ENCODE measurements around the gene PKP1. TPM values are rescaled to one million over a fixed set of nuclear protein-coding genes. Genes with fewer than 3 reads are reported as not detected.

PKP1 gene
- polyA plus RNA-seq, 3 donors = not detected

DNA sequence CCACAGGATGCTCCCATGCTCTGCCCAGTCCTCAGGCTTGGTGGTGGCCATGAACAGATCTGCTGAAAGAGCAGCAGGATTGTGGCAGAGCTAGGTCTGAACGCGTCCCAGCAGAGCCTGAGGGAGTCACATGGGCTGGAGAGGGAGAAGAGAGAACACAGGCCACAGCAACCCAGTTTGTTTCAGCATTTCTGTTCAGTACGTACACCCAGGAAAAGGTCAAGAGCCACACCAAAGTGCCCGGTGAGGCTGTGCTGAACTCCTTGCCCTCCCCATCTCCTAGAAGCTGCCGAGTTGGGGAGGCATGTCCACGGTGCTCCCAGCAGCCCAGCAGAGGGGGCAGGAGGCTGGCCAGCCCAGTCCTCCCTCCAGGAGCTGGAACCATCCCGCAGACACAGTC is 5.5 kb downstream of the PKP1 start:
- Histone ChIP-seq H3K79me2 (ENCODE audit: insufficient read depth, low read length) (no peaks in the 10 kb centered on the region), H3K4me1 (ENCODE audit: control insufficient read depth in 1 of 2, insufficient read depth in 2 of 2, low read length in 2 of 2) (no peaks in the 10 kb centered on the region), H3K27me3 (ENCODE audit: control insufficient read depth in 2 of 2, insufficient read depth in 2 of 2, low read length in 2 of 2) (peaks cover 2 to 25% of the 10 kb centered on the region in 2 donors), H3K27ac (ENCODE audit: low read depth in 1 of 2, low read length in 2 of 2) (no peak overlapping the region), H3K4me2 (replicated peaks; ENCODE audit: extremely low read depth, low read length, poor library complexity, severe bottlenecking) (no peak overlapping the region), H3K9ac (ENCODE audit: insufficient read depth, low read length, poor library complexity, severe bottlenecking) (no peak overlapping the region), H3K9me3 (replicated peaks in 1 of 2; ENCODE audit: control insufficient read depth in 1 of 2, insufficient read depth in 1 of 2, low read length in 2 of 2) (no peaks in the 10 kb centered on the region), H3K36me3 (replicated peaks in 1 of 2; ENCODE audit: control insufficient read depth in 1 of 2, insufficient read depth in 2 of 2, low read length in 2 of 2) (no peaks in the 10 kb centered on the region), H4K20me1 (ENCODE audit: insufficient read depth, low read length) (no peaks in the 10 kb centered on the region), H3K4me3 (replicated peaks in 1 of 3; ENCODE audit: low read depth in 2 of 3, low read length in 3 of 3) (no peak overlapping the region), H2AFZ (ENCODE audit: insufficient read depth, low read depth, low read length, poor library complexity, severe bottlenecking) (no peak overlapping the region)
- H3K4me1 Mint-ChIP-seq = no peaks in the 10 kb centered on the region
- H3K4me3 Mint-ChIP-seq = no peak overlapping the region
- H3K36me3 Mint-ChIP-seq = no peaks in the 10 kb centered on the region
- TF ChIP-seq, protein P1, sequence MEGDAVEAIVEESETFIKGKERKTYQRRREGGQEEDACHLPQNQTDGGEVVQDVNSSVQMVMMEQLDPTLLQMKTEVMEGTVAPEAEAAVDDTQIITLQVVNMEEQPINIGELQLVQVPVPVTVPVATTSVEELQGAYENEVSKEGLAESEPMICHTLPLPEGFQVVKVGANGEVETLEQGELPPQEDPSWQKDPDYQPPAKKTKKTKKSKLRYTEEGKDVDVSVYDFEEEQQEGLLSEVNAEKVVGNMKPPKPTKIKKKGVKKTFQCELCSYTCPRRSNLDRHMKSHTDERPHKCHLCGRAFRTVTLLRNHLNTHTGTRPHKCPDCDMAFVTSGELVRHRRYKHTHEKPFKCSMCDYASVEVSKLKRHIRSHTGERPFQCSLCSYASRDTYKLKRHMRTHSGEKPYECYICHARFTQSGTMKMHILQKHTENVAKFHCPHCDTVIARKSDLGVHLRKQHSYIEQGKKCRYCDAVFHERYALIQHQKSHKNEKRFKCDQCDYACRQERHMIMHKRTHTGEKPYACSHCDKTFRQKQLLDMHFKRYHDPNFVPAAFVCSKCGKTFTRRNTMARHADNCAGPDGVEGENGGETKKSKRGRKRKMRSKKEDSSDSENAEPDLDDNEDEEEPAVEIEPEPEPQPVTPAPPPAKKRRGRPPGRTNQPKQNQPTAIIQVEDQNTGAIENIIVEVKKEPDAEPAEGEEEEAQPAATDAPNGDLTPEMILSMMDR (IDR thresholded peaks at IDR 0.05) = no peak
- H3K27me3 Mint-ChIP-seq (ENCODE audit: low read depth in 3 of 3) = peaks cover 24 to 47% (median 28%) of the 10 kb centered on the region in 3 donors
- DNase-seq = no peak
- intact Hi-C loops (cut with micrococcal nuclease) = no loop called here
- peaks cover 0 to 2% (median 0%) of the 10 kb centered on the region in 7 donors for H3K9me3 Mint-ChIP-seq
- H3K27ac Mint-ChIP-seq = no peak overlapping the region
- WGBS (ENCODE audit: insufficient coverage) = 57% methylated on average over 5 of the region's 7 CpGs

DNA sequence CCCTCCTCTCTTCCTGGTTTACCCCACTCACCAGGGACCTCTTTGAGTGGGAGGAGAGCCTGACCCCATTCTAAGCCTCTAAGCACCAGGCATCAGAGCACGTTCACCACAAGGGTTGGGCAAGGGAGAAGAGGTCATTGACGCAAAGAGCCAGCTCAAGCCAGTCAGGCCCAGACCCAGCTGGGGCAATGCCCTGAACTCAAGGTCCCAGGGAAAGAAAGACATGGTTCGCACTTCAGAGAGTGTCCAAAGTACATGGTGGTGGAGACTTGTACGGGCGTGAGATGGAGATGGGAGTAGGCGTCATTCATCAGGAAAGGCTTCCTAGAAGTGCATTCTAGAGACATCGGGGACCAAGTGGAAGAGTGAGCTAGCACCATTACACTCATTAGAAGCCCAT is 7.2 kb downstream of the PKP1 start:
- H3K9ac ChIP-seq (ENCODE audit: insufficient read depth, low read length, poor library complexity, severe bottlenecking) = no peak overlapping the region
- peaks cover 5 to 7% of the 10 kb centered on the region in 2 donors for H3K27me3 ChIP-seq (ENCODE audit: control insufficient read depth in 2 of 2, insufficient read depth in 2 of 2, low read length in 2 of 2)
- H3K4me2 ChIP-seq (replicated peaks; ENCODE audit: extremely low read depth, low read length, poor library complexity, severe bottlenecking) = no peak overlapping the region
- WGBS (ENCODE audit: insufficient coverage) = 90% methylated on average over 4 of the region's 7 CpGs
- H3K9me3 ChIP-seq (replicated peaks in 1 of 2; ENCODE audit: control insufficient read depth in 1 of 2, insufficient read depth in 1 of 2, low read length in 2 of 2) = no peaks in the 10 kb centered on the region
- no peak overlapping the region for H3K27ac ChIP-seq (ENCODE audit: low read depth in 1 of 2, low read length in 2 of 2)
- Mint-ChIP-seq H3K27me3 (ENCODE audit: low read depth in 3 of 3) (peaks cover 17 to 37% (median 18%) of the 10 kb centered on the region in 3 donors), H3K4me3 (no peak overlapping the region), H3K36me3 (no peaks in the 10 kb centered on the region), H3K27ac (no peak overlapping the region), H3K4me1 (no peaks in the 10 kb centered on the region), H3K9me3 (peaks cover 0 to 1% (median 0%) of the 10 kb centered on the region in 7 donors)
- no peak for DNase-seq
- H3K36me3 ChIP-seq (replicated peaks in 1 of 2; ENCODE audit: control insufficient read depth in 1 of 2, insufficient read depth in 2 of 2, low read length in 2 of 2) = no peaks in the 10 kb centered on the region
- TF ChIP-seq, protein P1 (IDR thresholded peaks at IDR 0.05) = no peak
- H3K4me1 ChIP-seq (ENCODE audit: control insufficient read depth in 1 of 2, insufficient read depth in 2 of 2, low read length in 2 of 2) = no peaks in the 10 kb centered on the region
- H2AFZ ChIP-seq (ENCODE audit: insufficient read depth, low read depth, low read length, poor library complexity, severe bottlenecking) = no peak overlapping the region
- H3K4me3 ChIP-seq (replicated peaks in 1 of 3; ENCODE audit: low read depth in 2 of 3, low read length in 3 of 3) = no peak overlapping the region
- intact Hi-C loops (cut with micrococcal nuclease) = no loop called here
- H3K79me2 ChIP-seq (ENCODE audit: insufficient read depth, low read length) = no peaks in the 10 kb centered on the region
- H4K20me1 ChIP-seq (ENCODE audit: insufficient read depth, low read length) = no peaks in the 10 kb centered on the region

Data from CD14-positive monocyte (primary cell).